Lung microvascular endothelial cell (primary cell): ENCODE measurements around the gene DYNC2LI1. TPM values are rescaled to one million over a fixed set of nuclear protein-coding genes. Genes with fewer than 3 reads are reported as not detected.

Source experiments
- DNase-seq, 2 donors: peaks; one replicate each; pipeline versions ENCODE4 v3.0.0 to v3.0.0-alpha.2; 2010; ENCODE audit warnings: low read depth in 2 of 2
- total RNA-seq: library from RNA; depleted of rRNA; stranded (reverse); fragments of >200 nt; gene quantifications from 2 replicates; pipeline ENCODE4 v1.2.1, GENCODE V29; 2014

Gene DYNC2LI1
- total RNA-seq, 1 donor from 2014 or later, result 6.5 TPM

- no peak for DNase-seq
Measured at GRCh38 chr2:43762286-43762685, 11.6 kb upstream of the DYNC2LI1 start.

DNA sequence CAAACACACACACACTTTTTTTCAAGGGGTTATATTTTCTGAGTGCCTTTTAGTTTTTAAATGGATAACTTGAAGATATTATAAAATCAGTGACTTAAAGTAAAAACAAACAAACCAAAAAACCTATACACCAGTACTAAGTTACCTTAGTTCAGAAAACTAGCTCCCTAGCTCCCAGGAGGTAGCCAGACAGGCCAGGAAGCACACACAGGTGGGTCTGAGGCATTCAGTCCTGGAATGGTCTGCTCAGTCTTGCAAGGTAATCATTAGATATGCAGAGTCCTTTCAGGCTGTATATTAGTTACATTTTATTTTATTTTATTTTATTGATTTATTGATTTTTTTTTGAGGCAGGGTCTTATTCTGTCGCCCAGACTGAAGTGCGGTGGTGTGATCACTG lies 10.7 kb upstream of the DYNC2LI1 start:
- DNase-seq, result no peak

DNA sequence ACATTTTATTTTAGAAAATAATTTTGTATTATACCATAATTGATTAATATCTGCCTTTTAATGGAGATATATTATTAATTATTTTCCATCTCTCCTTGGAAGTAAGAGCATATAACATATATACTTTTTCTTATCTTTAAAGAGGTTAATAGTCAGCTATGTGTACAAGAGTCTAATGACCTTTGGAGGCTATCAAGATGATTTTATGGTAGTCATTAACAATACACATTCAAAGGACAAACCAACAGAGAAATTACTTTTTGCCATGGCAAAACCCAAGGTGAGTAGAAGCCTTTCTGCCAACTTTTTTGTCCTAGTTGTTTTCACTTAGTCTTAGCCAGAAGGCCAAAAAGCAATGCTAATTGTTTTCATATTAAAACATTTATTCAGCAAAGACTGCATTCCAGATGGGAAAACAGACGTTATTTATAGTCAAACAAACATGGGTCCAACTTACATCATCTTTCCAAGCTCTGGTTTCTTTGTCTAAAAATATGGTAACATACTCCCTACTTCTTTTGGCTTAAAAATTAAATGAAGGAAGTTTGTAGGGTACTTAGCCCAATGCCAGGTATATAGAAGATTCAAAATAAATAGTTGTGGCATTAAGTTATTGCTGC lies 9.6 kb upstream of the DYNC2LI1 start:
- no peak for DNase-seq

GRCh38 chr2:43766006-43766405 lies 7.8 kb upstream of the DYNC2LI1 start:
- no peak for DNase-seq

GRCh38 chr2:43774617-43775016 lies 778 bp downstream of the DYNC2LI1 start:
- no peak for DNase-seq

DNA sequence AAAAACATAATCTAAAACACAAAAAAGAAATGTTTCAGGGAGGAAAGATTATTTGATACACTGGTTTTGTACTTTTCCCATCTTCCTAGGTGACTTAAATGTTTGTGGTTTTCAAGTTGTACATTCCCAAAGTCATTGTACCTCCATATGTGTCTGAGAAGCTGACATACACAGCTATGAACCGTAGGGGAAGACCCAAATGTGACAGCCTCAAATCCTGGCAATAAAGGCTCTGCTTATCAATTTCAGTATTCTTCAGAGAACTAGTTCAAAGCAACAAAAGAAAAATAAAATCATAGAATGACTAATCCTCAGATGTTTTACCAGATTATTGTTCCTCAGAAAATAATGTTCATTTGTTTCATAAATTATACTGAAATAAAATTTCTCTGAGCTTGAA lies 2.5 kb downstream of the DYNC2LI1 start:
- DNase-seq, result no peak

- DNase-seq, result no peak
Measured at GRCh38 chr2:43777306-43777926, 3.6 kb downstream of the DYNC2LI1 start.

GRCh38 chr2:43778233-43778632 lies 4.4 kb downstream of the DYNC2LI1 start:
- no peak for DNase-seq

DNA sequence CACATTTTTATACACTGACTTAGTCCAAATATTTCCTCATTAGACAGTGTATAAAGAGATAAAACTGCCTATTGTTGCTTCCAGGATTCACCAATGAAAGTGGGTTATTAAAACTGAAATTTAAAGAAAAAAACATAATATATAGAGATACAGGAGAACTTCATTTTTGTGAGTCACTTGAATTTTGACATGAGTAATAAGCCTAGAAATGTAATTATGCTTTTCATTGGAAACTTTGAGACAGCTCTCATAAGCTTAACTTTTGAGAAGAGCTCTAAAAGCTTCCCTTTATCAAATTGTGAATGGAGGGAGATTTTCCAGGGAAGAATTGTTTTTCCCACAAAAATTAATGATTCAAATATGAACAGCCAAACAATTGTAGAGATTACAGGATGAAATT lies 14.1 kb downstream of the DYNC2LI1 start:
- DNase-seq, result no peak

DNA sequence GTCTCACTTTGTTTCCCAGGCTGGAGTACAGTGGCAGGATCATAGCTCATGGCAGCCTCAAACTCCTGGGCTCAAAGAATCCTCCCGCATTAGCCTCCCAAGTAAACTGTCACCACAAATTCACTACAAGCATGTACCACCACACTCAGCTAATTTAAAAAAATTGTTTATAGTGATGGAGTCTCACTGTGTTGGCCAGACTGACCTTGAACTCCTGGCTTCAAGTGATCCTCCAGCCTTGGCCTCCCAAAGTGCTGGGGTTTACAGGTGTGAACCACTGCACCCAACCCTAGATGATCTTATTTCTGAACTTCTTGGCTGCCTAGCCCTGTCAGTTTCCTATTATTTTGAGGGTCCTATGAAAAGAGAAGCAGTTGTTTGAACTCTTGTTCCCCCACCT lies 14.8 kb downstream of the DYNC2LI1 start:
- no peak for DNase-seq

DNA sequence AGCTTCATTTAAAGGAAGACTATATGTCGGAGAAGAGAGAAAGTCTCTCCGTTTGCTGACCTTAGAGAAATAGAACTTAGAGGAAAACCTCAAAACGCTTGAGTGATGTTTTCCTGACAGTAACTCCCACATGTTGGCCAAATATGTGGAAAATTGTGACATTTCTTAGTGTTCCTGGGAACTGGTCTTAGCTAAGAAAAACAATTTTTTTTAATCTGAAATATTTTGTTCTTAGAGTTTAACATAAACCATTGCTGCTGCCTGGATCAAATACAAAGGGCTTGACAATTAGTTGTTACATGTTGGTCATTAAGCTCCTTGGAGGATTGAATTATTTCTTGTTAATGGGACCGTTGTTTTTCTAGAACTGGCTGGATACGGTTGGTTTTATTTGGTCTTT lies 16.3 kb downstream of the DYNC2LI1 start:
- no peak for DNase-seq

- no peak for DNase-seq
Measured at GRCh38 chr2:43791035-43791765, 17.4 kb downstream of the DYNC2LI1 start.

- peak in 1 of 2 donors; percentile 2 for DNase-seq
Measured at GRCh38 chr2:43792653-43793052, 18.8 kb downstream of the DYNC2LI1 start.

DNA sequence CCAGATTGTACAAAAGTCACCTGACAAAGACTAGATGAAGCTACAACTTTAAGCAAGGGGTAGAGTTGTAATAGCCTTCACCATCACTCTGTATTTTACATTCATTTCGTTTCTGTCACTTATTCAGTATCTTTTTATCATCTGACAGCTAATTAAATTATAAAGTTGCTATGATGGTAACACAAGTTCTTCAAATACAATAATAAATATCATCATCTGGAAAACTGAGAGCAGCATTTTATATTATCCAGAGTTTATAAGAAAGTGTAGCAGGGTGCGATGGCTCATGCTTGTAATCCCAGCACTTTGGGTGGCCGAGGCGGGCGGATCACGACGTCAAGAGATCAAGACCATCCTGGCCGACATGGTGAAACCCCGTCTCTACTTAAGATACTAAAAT lies 21.1 kb downstream of the DYNC2LI1 start:
- DNase-seq, result no peak

DNA sequence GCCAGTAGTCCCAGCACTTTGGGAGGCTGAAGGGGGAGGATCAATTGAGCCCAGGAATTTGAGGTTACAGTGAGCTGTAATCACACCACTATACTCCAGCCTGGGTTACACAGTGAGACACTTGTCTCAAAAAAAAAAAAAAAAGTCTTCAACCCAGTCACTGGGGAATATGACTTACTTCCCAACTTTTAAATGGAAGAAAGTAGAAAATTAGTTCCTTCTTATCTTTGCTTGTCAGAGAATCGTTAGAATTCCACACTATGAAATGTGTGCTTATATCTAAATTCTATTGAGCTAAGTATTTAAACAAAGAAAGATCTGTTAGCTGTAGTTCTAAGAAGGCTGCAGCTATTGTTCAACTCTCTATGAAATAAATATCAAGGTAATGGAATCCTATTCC lies 22.4 kb downstream of the DYNC2LI1 start:
- DNase-seq, result no peak

DNA sequence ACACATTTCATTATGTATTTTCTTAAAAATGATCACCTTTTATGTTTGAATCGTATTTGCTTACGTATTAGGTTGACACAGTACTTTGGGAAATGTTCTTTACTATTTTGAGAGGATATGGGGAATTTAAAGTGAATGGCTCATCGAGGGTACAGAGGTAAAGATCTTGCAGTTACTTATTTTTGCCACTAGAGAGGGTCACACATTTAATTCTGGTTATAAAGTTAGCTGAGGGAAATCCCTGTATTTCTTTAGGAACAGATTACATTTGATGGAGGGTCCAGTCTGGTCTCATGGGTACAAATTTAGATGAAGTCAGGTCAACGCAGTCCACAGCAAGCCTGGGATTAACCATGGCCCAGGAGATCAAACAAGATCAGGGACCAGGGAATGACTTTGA lies 24.5 kb downstream of the DYNC2LI1 start:
- no peak for DNase-seq

DNA sequence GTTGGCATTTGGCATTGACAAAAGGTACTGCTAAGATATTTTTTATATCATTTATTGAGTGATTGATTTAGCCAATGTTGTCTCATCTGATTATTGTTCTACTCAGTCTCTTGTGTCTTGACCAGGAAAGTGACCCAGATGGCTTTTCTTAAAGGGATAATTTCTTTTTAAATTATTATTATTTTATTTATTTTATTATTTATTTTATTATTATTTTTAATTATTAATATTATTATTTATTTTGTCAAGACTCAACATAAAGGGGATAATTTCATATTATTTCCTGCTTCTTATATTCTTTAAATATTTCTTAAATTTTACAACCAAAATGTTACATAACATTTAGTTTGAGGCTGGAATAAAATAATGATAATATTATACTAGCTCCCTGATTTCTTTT lies 27.1 kb downstream of the DYNC2LI1 start:
- no peak for DNase-seq

GRCh38 chr2:43802135-43802534 lies 28.3 kb downstream of the DYNC2LI1 start:
- DNase-seq, result no peak

DNA sequence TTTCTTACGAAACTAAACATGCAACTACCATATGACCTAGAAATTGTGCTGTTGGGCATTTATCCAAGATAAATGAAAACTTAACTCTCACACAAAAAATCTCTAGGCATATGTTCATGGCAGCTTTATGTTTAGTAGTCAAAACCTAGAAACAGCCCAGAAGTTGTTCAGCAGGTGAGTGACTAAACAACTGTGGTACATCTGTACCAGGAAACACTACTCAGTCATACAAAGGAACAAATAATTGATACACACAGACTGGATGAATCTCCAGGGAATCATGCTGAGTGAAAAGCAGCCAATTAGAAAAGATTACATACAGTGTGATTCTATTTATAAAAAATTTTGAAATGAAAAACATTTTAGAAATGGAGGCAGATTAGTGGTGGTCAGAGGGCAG lies 29.3 kb downstream of the DYNC2LI1 start:
- no peak for DNase-seq

DNA sequence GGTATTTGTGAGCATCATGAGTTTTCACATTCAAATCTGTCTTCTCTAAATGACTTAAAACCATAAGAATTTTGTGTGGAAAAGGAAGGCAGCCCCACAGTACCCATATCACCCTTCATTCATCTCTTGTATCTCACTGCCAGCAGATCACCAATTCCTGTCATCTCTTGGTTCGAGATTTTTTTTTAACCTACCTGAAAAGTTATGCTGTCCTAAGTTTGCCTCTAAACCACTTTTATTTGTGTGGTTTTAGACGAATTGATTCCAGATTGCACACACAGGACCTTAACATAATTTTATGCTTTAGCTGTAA lies 32.8 kb downstream of the DYNC2LI1 start:
- no peak for DNase-seq

GRCh38 chr2:43810452-43810851 lies 36.6 kb downstream of the DYNC2LI1 start:
- no peak for DNase-seq

DNA sequence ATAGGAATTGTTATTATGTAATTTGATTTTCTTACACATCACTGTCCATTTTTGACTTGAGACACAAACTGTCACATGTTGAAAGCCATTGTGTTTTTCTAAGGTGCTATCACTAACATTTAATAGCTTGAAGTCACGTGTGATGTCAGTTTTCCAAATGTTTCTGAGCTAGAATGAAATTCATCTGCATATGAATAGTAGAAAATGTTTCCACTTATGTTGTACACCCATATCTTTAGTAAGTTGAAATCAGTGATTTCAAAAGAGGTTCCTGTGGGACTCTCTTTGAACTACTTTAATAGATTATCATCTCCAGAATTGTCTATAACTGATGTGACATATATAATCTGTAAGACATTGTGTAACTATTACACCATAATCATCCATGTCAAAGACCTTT lies 37.0 kb downstream of the DYNC2LI1 start:
- DNase-seq, result no peak

DNA sequence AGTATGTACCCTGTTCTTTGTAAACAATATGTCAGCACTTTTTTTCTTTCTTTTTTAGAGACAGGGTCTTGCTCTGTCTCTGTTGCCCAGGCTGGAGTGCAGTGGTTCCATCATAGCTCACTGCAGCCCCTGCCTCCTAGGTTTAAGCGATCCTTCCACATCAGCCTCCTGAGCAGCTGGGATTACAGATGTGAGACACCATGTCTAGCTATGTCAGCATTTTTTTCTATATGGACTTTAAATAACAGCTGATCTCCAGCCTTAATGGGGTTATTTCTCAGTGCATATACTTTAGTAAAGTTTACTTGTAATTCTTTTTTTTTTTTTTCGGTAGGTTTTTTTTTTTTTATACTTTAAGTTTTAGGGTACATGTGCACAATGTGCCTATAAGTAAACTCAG lies 38.2 kb downstream of the DYNC2LI1 start:
- DNase-seq, result no peak
